ENCODE measurements around the gene AGAP5.

GRCh38 chr10:73743327-73743904, 45.5 kb upstream of the AGAP5 start:
- TF ChIP-seq, protein P1, sequence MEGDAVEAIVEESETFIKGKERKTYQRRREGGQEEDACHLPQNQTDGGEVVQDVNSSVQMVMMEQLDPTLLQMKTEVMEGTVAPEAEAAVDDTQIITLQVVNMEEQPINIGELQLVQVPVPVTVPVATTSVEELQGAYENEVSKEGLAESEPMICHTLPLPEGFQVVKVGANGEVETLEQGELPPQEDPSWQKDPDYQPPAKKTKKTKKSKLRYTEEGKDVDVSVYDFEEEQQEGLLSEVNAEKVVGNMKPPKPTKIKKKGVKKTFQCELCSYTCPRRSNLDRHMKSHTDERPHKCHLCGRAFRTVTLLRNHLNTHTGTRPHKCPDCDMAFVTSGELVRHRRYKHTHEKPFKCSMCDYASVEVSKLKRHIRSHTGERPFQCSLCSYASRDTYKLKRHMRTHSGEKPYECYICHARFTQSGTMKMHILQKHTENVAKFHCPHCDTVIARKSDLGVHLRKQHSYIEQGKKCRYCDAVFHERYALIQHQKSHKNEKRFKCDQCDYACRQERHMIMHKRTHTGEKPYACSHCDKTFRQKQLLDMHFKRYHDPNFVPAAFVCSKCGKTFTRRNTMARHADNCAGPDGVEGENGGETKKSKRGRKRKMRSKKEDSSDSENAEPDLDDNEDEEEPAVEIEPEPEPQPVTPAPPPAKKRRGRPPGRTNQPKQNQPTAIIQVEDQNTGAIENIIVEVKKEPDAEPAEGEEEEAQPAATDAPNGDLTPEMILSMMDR (IDR thresholded peaks at IDR 0.05; ENCODE audit: control extremely low read depth in 1 of 3, insufficient read depth in 1 of 3, low read depth in 1 of 3, low read length in 3 of 3): no peak
- TF ChIP-seq CHD7 (IDR thresholded peaks at IDR 0.05; ENCODE audit: insufficient replicate concordance, low read length) (no peak), BRCA1 (IDR thresholded peaks at IDR 0.05; ENCODE audit: low read depth, low read length) (no peak), ZNF274 (IDR thresholded peaks at IDR 0.05; ENCODE audit: borderline replicate concordance, extremely low read depth, low read length) (no peak)
